ENCODE results near the gene SDK1.

SDK1 gene

DNA sequence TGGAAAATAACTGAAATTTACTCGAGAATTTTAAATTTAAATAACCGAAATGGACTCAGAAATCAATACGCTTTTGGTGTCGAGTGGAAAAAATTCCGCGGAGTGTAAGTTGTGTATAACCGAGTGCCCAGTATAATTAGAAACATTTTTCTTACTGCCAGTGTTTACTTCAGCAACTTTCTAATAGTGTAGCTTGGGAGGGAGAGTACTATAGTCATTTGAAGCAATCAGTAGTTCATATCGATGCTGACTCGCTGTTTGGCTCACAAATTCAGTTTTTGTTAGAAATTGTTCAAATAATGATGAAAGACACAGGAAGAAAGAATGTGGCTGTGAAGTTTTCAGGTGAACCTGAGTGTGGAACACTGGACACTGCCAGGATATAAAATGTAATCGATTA, 722.5 kb downstream of the SDK1 start:
- Histone ChIP-seq H3K27me3 (ENCODE audit: control insufficient read depth, low read length) (no peaks in the 10 kb centered on the region), H3K4me3 (ENCODE audit: low read length) (no peak overlapping the region), H3K4me1 (ENCODE audit: control insufficient read depth, low read length) (no peaks in the 10 kb centered on the region), H3F3A (ENCODE audit: control insufficient read depth, insufficient read depth) (no peaks in the 10 kb centered on the region), H3K9me2 (replicated peaks; ENCODE audit: control insufficient read depth, low read length) (no peaks in the 10 kb centered on the region), H3K79me2 (ENCODE audit: control insufficient read depth, low read length) (no peaks in the 10 kb centered on the region), H3K4me2 (ENCODE audit: low read length) (no peak overlapping the region), H3K9me3 (ENCODE audit: control insufficient read depth, insufficient read depth, low read length) (peaks cover 18% of the 10 kb centered on the region; the same call in 1 of the 2 replicates), H3K27ac (ENCODE audit: low read depth, low read length) (no peak overlapping the region), H4K20me1 (ENCODE audit: control insufficient read depth, insufficient read depth, low read depth, low read length) (no peaks in the 10 kb centered on the region), H3K36me3 (ENCODE audit: control insufficient read depth, low read length) (no peaks in the 10 kb centered on the region)
- TF ChIP-seq, protein P1, sequence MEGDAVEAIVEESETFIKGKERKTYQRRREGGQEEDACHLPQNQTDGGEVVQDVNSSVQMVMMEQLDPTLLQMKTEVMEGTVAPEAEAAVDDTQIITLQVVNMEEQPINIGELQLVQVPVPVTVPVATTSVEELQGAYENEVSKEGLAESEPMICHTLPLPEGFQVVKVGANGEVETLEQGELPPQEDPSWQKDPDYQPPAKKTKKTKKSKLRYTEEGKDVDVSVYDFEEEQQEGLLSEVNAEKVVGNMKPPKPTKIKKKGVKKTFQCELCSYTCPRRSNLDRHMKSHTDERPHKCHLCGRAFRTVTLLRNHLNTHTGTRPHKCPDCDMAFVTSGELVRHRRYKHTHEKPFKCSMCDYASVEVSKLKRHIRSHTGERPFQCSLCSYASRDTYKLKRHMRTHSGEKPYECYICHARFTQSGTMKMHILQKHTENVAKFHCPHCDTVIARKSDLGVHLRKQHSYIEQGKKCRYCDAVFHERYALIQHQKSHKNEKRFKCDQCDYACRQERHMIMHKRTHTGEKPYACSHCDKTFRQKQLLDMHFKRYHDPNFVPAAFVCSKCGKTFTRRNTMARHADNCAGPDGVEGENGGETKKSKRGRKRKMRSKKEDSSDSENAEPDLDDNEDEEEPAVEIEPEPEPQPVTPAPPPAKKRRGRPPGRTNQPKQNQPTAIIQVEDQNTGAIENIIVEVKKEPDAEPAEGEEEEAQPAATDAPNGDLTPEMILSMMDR (IDR thresholded peaks at IDR 0.05; ENCODE audit: low read depth, low read length, poor library complexity, severe bottlenecking) = no peak
- TF ChIP-seq EZH2phosphoT487 (IDR thresholded peaks at IDR 0.05; ENCODE audit: borderline replicate concordance, low read length) = no peak

DNA sequence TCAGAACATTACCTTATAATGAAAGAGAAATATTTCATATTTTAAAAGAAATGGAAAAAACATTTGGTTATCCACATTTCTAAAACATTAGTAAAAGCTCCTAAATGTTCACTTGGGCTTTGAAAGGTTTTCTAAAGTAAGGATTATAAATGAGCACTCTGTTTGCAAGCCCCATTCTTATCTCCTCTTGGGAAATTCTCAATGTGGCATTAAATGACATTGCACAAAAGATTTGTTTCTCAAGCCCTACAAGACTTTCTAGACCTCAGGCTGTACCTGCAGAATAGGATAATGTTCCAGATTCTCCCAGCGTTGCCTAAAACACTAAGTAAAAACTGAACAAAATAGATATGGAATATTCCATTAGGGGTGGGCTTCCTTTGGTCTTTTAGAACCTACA, 723.1 kb downstream of the SDK1 start:
- H3K9me3 ChIP-seq (ENCODE audit: control insufficient read depth, insufficient read depth, low read length) = peaks cover 11% of the 10 kb centered on the region; the same call in 1 of the 2 replicates
- no peak overlapping the region for H3K4me3 ChIP-seq (ENCODE audit: low read length)
- no peaks in the 10 kb centered on the region for H3K36me3 ChIP-seq (ENCODE audit: control insufficient read depth, low read length)
- H3K4me1 ChIP-seq (ENCODE audit: control insufficient read depth, low read length) = no peaks in the 10 kb centered on the region
- no peaks in the 10 kb centered on the region for H3K79me2 ChIP-seq (ENCODE audit: control insufficient read depth, low read length)
- H3K27ac ChIP-seq (ENCODE audit: low read depth, low read length) = no peak overlapping the region
- no peaks in the 10 kb centered on the region for H3K9me2 ChIP-seq (replicated peaks; ENCODE audit: control insufficient read depth, low read length)
- TF ChIP-seq, protein P1 (IDR thresholded peaks at IDR 0.05; ENCODE audit: low read depth, low read length, poor library complexity, severe bottlenecking) = no peak
- no peak for TF ChIP-seq EZH2phosphoT487 (IDR thresholded peaks at IDR 0.05; ENCODE audit: borderline replicate concordance, low read length)
- no peak overlapping the region for H3K4me2 ChIP-seq (ENCODE audit: low read length)
- no peaks in the 10 kb centered on the region for H3F3A ChIP-seq (ENCODE audit: control insufficient read depth, insufficient read depth)
- no peaks in the 10 kb centered on the region for H4K20me1 ChIP-seq (ENCODE audit: control insufficient read depth, insufficient read depth, low read depth, low read length)
- H3K27me3 ChIP-seq (ENCODE audit: control insufficient read depth, low read length) = no peaks in the 10 kb centered on the region

DNA sequence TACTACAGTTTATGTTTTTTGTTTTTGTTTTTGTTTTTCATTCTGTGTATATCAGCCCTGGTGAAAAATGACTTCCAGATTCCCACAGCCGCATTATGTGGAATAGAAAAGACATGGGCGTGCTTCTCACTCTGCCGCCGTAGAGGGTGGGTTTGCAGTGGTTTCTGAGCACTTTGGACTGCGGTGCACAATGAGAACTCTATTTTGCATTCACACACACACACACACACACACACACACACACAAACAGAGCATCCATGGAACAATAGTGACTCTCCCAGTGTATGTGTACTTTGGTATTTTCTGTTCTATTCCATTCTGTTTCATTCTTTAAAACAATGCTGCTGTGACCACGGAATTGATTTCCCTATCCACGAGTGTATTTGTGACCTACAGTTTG, 723.8 kb downstream of the SDK1 start:
- Histone ChIP-seq H3K4me2 (ENCODE audit: low read length) (no peak overlapping the region), H3K9me3 (ENCODE audit: control insufficient read depth, insufficient read depth, low read length) (peaks cover 6% of the 10 kb centered on the region; the same call in 1 of the 2 replicates), H3K79me2 (ENCODE audit: control insufficient read depth, low read length) (no peaks in the 10 kb centered on the region), H3K4me3 (ENCODE audit: low read length) (no peak overlapping the region), H4K20me1 (ENCODE audit: control insufficient read depth, insufficient read depth, low read depth, low read length) (no peaks in the 10 kb centered on the region), H3K9me2 (replicated peaks; ENCODE audit: control insufficient read depth, low read length) (no peaks in the 10 kb centered on the region), H3K4me1 (ENCODE audit: control insufficient read depth, low read length) (no peaks in the 10 kb centered on the region), H3F3A (ENCODE audit: control insufficient read depth, insufficient read depth) (no peaks in the 10 kb centered on the region), H3K36me3 (ENCODE audit: control insufficient read depth, low read length) (no peaks in the 10 kb centered on the region), H3K27ac (ENCODE audit: low read depth, low read length) (no peak overlapping the region), H3K27me3 (ENCODE audit: control insufficient read depth, low read length) (no peaks in the 10 kb centered on the region)
- TF ChIP-seq, protein P1 (IDR thresholded peaks at IDR 0.05; ENCODE audit: low read depth, low read length, poor library complexity, severe bottlenecking) = no peak
- TF ChIP-seq EZH2phosphoT487 (IDR thresholded peaks at IDR 0.05; ENCODE audit: borderline replicate concordance, low read length) = no peak

Data from DOHH2 (cell line).